Ascending aorta (tissue), 2 donors: ENCODE data around the gene CENPP. TPM values are rescaled to one million over a fixed set of nuclear protein-coding genes. Genes with fewer than 3 reads are reported as not detected.
A peak's percentile ranks its signal among the peaks of the same experiment; 100 is the strongest.

Source experiments
- DNase-seq, 2 donors: peaks; one replicate each; pipeline ENCODE4 v3.0.0-alpha.2; 2019; ENCODE audit warnings: low spot score in 2 of 2
- H3K27ac ChIP-seq, 2 donors: fragments of 200-600 bp; sonication (generic); one replicate each; pipeline ENCODE4 v1.5.1; 2016 to 2017; ENCODE audit warnings: mild to moderate bottlenecking in 1 of 2
- H3K27me3 ChIP-seq: fragments of 200-600 bp; sonication (generic); one replicate; pipeline ENCODE4 v1.5.1; 2017
- H3K36me3 ChIP-seq, 2 donors: fragments of 200-600 bp; sonication (generic); one replicate each; pipeline ENCODE4 v1.5.1; 2016
- H3K4me1 ChIP-seq, 2 donors: fragments of 200-600 bp; sonication (generic); one replicate each; pipeline ENCODE4 v1.5.1; 2016 to 2017; ENCODE audit warnings: mild to moderate bottlenecking in 1 of 2
- H3K4me3 ChIP-seq, 2 donors: fragments of 200-600 bp; sonication (generic); one replicate each; pipeline ENCODE4 v1.5.1; 2016 to 2017; ENCODE audit warnings: mild to moderate bottlenecking in 1 of 2
- H3K9me3 ChIP-seq, 2 donors: fragments of 200-600 bp; sonication (generic); one replicate each; pipeline ENCODE4 v1.5.1; 2016
- CTCF ChIP-seq, 3 experiments: fragments of 200-600 bp in 2 of 3; fragments of 450-650 bp in 1 of 3; sonication (generic) in 2 of 3; IDR thresholded peaks; one replicate each; pipeline ENCODE4 v1.5.1; 2016 to 2019; ENCODE audit warnings: antibody characterized with exemption in 3 of 3, mild to moderate bottlenecking in 1 of 3, moderate library complexity in 1 of 3
- intact Hi-C: fragments of 100-400 bp; cut with DNase I; formaldehyde crosslinking; loops from one replicate; pipeline ENCODE4 v1.15.1; 2023
- total RNA-seq: library from RNA; depleted of rRNA; stranded (reverse); fragments of >200 nt; gene quantifications from one replicate; pipeline ENCODE4 v1.1.0, GENCODE V29; 2016

Gene CENPP
- total RNA-seq, 1 donor from 2014 or later = 0.43 TPM

DNA sequence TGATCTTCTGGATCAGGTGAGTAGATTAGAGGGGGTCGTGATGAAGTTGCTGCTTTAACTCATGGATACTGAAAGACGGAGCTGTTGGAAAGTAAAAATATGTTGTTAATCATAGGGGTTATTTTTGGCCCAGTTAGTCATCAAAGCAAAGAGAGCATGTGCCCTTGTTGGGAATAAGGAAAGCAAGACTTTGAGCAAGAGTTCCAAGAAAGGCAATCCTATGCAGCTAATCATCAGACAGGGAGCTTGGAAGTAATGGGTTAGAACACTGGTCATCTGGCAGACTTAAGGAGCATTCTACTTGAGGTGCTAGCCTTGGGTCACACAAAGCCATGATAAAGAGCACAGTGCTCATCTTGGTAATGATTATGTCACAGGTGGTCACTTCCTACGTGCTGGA is 138.2 kb downstream of the CENPP start:
- Histone ChIP-seq H3K4me3 (no peak overlapping the region), H3K27ac (peak overlapping the region; percentile 94 to 95), H3K36me3 (peaks cover 0 to 22% of the 10 kb centered on the region in 2 donors), H3K9me3 (no peaks in the 10 kb centered on the region), H3K4me1 (peaks cover 3 to 22% of the 10 kb centered on the region in 2 donors), H3K27me3 (no peaks in the 10 kb centered on the region)
- no peak for TF ChIP-seq CTCF (IDR thresholded peaks at IDR 0.05)
- DNase-seq = peak in 1 of 2 donors; percentile 73
- intact Hi-C loops = loop anchor here (1.0 to 5.0 kb wide), 4 partner anchors 15 to 72 kb away; no protein-coding TSS in a partner anchor

- H3K36me3 ChIP-seq = peaks cover 0 to 22% of the 10 kb centered on the region in 2 donors
- H3K4me3 ChIP-seq = no peak overlapping the region
- no peak for DNase-seq
- peaks cover 3 to 22% of the 10 kb centered on the region in 2 donors for H3K4me1 ChIP-seq
- no peak for TF ChIP-seq CTCF (IDR thresholded peaks at IDR 0.05)
- H3K27me3 ChIP-seq = no peaks in the 10 kb centered on the region
- H3K27ac ChIP-seq = peak overlapping the region; percentile 94 to 95
- no peaks in the 10 kb centered on the region for H3K9me3 ChIP-seq
- intact Hi-C loops = no loop called here
Measured at GRCh38 chr9:92467041-92467440, 141.3 kb downstream of the CENPP start.

DNA sequence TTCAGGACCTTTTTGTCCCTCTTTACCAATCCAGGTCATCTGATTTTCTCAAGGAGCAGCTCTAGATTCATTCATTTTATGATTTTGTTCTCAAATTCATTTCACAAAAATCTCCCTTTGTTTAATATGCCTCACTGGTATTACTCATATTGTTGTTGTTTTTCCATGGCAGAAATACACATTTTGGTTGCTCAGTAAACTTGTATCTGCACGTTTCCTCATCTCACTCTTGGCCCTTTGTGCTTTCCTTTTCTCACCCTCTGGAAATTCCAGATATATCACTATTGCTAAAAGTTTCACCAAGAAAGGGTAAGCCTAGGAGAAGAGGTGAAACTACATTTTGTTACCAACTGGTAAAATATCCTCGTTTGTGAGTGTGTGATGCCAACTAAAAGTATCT is 141.8 kb downstream of the CENPP start:
- H3K4me3 ChIP-seq = no peak overlapping the region
- no peaks in the 10 kb centered on the region for H3K9me3 ChIP-seq
- no peak for DNase-seq
- H3K27me3 ChIP-seq = no peaks in the 10 kb centered on the region
- peaks cover 3 to 19% of the 10 kb centered on the region in 2 donors for H3K4me1 ChIP-seq
- intact Hi-C loops = no loop called here
- TF ChIP-seq CTCF (IDR thresholded peaks at IDR 0.05) = no peak
- peak overlapping the region; percentile 94 to 95 for H3K27ac ChIP-seq
- H3K36me3 ChIP-seq = peaks cover 4 to 23% of the 10 kb centered on the region in 2 donors

DNA sequence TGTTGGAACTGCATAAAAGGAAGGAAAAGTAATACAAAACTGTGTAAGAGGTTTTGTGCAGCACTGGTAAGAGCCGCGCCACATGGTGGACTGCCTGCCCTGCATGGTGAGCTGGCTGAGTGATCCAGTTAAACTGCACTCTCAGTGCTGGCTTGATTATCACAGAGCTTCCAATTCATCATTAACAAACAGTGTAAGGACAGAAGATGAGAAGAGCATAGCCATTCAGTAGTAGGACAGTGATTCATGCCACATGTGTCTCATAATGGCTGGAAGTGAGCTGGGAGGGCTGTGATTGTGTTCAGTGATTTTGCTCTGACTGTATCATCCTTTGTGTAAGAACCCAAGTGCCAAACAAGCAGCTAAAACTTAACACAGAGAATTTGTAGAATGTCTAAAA is 142.5 kb downstream of the CENPP start:
- Histone ChIP-seq H3K9me3 (no peaks in the 10 kb centered on the region), H3K4me1 (peaks cover 0 to 13% of the 10 kb centered on the region in 2 donors), H3K27ac (peak overlapping the region; percentile 0 to 15), H3K36me3 (peaks cover 8 to 30% of the 10 kb centered on the region in 2 donors), H3K4me3 (no peak overlapping the region), H3K27me3 (no peaks in the 10 kb centered on the region)
- no peak for TF ChIP-seq CTCF (IDR thresholded peaks at IDR 0.05)
- intact Hi-C loops = no loop called here
- DNase-seq = no peak

DNA sequence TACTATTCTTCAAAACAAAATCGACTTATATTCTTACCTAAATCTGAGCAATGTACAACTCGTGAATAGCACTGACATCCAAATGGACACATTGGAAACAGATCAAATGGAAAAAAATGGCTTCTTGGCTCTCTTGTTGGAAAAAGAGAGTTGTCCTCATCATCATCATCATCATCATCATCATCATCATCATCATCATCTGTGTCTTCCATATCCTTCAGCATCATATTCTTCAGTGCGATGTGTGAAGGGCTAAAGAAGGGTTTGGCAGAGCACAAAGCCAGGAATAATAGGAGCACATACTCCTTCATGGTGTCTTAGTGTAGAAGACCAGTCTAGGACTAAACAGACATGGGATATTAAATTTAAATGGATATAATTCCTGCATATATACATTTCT is 148.8 kb downstream of the CENPP start:
- Histone ChIP-seq H3K4me1 (peaks cover 0 to 16% of the 10 kb centered on the region in 2 donors), H3K27me3 (no peaks in the 10 kb centered on the region), H3K4me3 (no peak overlapping the region), H3K36me3 (peaks cover 14 to 15% of the 10 kb centered on the region in 2 donors), H3K9me3 (no peaks in the 10 kb centered on the region), H3K27ac (no peak overlapping the region)
- no peak for DNase-seq
- no peak for TF ChIP-seq CTCF (IDR thresholded peaks at IDR 0.05)
- intact Hi-C loops = no loop called here

GRCh38 chr9:92476962-92477361 is 151.2 kb downstream of the CENPP start:
- intact Hi-C loops = no loop called here
- H3K27ac ChIP-seq = peak overlapping the region; percentile 26 to 37
- H3K4me3 ChIP-seq = no peak overlapping the region
- no peak for DNase-seq
- no peaks in the 10 kb centered on the region for H3K27me3 ChIP-seq
- H3K36me3 ChIP-seq = peaks cover 14 to 15% of the 10 kb centered on the region in 2 donors
- peaks cover 0 to 24% of the 10 kb centered on the region in 2 donors for H3K4me1 ChIP-seq
- TF ChIP-seq CTCF (IDR thresholded peaks at IDR 0.05) = no peak
- H3K9me3 ChIP-seq = no peaks in the 10 kb centered on the region
